ENCODE measurements around the gene BBS5.
"Not testable (repeated sequence)": the region's sequence is repeated elsewhere in the genome, so short reads cannot be mapped to it uniquely, and the experiment has no call there.

BBS5 gene

DNA sequence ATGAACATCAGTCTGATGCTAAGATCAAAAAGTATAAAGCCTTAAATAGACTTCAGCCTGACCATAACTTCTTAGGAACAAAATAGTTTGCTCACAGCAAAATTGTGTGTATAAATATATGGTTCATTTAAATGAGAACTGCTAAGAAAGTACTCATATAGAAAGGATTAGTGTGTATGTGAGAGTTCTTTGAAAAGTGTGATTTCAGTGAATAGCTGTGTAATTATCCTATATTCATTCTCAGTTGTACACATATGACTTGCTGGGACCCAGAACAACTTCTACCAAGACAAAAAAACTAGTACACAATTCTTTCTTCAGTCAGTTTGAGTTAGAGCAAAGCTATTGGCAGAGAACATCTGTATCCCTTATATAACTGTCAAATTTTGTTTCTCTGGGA, 7.2 kb downstream of the BBS5 start:
- no peak for DNase-seq (ENCODE audit: low read depth)

DNA sequence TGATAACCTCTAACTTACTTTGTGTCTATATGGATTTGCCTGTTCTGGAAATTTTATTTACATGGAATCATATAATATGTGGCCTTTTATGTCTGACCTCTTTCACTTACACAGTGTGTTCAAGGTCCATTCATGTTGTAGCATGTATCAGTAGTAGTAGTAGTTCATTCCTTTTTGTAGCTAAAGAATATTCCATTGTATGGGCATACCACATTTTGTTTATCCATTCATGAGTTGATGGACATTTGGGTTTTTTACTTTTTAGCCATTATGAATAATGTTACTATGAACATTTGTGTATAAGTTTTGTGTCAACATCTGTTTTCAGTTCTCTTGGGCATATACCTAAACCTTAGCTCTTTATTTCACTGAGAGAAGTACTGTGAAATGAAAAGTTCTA, 11.5 kb downstream of the BBS5 start:
- DNase-seq (ENCODE audit: low read depth), result no peak

DNA sequence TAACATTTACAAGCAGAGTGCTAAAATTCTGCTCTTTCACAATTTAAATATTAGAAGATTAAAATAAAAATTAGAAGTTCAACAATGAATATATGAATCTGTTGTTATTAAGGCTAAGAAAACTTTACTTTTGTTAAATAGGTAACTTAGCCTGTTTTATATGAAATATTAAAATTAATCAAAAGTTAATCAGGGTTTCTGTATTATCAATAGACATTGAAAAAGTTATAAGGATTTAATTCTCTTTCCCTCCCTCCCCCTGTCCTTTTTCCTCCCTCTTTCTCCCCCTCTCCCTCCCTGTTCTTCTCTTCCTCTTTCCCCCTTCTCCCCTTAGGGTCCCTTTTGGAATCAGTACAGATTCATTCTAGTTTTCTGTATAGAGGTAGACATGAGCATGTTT, 12.1 kb downstream of the BBS5 start:
- DNase-seq (ENCODE audit: low read depth), result no peak

DNA sequence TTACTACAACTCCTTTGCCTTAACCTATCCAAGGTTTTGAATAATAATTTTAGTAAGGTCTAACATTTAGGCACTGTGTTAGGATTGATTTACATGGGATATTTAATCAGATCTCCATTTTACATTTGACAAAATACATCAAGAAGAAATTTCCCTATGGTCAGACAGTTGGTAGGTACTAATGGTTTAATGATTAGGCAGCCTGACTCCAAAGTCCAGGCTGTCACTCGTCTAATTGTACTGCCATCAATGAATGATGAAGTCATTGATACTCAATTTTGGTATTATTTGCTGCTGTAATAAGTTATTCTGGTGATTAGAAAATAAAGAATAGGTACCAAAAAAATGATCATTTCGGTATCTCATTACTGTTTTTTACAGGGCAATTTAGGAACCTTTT, 14.1 kb downstream of the BBS5 start:
- DNase-seq (ENCODE audit: low read depth), result no peak

DNA sequence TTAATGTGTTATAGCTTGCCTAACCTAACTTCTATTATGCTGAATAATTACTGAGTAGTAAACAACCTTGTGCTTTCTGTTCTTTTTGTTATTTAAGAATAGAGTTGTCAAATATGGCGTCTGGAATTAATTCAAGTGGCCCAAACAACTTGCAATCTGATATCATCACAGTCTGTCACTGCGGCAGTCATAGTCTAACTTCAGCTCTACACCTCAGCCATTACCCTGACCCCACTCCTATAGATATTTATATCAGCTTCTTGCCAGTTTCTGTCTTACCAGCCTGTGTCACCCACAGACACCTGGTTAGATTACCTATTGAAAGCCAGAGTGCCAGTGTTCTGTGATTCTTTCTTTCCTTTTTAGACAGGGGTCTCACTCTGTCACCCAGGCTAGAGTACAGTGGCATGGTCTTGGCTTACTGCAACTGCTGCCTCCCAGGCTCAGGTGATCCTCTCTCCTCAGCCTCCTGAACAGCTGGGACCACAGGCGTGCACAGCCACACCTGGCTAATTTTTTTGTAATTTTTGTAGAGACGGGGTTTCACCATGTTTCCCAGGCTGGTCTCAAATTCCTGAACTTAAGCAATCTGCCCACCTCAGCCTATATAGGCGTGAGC, 16.1 kb downstream of the BBS5 start:
- DNase-seq (ENCODE audit: low read depth), result no peak

DNA sequence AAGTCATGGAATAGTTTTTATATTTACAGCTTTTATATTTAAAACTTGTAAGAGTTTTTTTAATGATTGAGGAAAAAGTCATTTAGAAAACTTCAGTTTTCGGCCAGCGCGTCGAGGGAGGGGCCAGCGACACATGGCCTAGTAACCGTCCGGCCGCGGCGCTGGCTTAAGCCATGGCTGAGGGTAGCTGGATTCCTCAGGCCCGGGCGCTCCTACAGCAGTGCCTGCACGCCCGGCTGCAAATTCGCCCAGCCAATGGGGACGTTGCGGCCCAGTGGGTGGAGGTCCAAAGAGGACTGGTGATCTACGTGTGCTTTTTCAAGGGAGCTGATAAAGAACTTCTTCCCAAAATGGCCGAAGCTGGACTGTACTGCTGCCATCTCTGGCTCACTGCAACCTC, 25.4 kb downstream of the BBS5 start:
- no peak for DNase-seq (ENCODE audit: low read depth)

DNA sequence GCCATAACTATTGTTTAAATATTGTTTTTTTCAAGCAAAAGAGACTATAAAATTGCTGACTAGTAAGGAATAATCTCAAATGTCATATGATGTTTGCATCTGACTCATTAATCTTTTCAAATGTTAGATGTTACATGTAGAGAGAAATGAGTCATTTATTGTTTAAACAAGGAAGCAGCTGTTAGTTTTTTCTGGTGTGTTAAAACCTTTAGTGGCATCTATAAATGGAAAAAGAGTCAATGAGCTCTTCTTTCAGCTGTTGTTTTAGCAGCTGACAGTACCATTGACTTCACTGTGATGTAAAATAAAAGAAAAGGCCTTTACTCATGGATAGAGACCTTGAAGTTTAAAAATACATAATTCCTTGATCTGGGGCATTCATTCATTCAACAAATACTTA, 28.4 kb downstream of the BBS5 start:
- DNase-seq (ENCODE audit: low read depth), result peak; percentile 88

DNA sequence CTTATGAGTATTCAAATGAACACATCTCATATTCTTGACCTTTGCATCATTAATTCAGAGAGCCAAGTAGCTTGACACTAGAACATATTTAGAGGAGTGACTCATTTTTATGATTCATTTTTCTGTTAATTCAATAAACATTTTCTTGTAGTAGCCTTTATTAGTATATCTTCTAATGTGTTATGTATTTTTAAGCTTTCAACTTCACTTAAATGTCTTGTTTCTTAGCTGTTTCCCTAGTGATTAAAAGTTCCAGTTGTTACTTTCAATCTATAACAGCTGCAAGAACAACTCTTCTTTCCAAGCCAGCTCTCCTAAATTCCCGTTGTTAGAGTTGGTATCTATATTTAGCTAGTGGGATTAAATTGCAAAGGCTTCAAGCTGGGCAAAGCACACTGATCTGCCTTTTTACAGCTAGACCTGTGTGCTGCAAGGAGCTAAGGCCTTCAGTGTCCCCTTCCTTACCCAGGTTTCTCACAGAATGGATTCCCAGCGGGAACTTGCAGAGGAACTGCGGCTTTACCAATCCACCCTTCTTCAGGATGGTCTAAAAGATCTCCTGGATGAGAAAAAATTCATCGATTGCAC, 30.1 kb downstream of the BBS5 start, which contains the start of gene KLHL41:
Gene KLHL41 (plus strand): TSS at position 405 of the 588 bp plus-strand sequence. CDS start 77 bp downstream, at position 482.
- peak; percentile 56 for DNase-seq (ENCODE audit: low read depth)

GRCh38 chr2:169509955-169510354, 30.7 kb downstream of the BBS5 start:
- no peak for DNase-seq (ENCODE audit: low read depth)

DNA sequence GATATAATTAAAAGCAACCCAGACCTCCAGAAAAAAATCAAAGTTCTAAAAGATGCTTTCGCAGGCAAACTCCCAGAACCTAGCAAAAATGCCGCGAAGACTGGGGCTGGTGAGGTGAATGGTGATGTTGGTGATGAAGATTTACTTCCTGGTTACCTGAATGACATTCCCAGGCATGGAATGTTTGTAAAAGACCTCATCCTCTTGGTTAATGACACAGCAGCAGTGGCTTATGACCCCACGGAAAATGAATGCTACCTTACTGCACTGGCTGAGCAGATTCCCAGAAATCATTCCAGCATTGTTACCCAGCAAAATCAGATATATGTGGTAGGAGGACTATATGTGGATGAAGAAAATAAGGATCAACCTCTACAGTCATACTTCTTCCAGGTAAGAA, 31.2 kb downstream of the BBS5 start:
- DNase-seq (ENCODE audit: low read depth), result no peak

- no peak for DNase-seq (ENCODE audit: low read depth)
Observed at GRCh38 chr2:169511818-169512217, 32.5 kb downstream of the BBS5 start.

DNA sequence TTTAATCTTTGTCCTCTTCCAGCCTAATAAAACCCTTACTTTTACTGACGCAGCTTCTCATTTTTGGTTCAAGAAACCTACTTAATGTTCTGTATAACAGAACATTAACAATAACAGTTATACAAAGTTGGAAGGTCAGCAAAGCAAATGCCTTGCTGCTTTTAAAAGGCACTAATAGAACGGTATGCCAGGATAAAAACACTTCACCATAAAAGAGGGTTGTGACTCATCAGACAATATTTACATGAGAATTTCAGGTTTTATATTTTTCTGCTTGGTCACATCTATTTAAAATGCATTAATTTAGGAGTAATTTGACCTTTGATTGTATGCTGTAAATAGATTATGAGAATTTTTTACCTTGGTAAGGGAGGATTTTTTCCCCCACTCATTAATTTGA, 33.2 kb downstream of the BBS5 start:
- DNase-seq (ENCODE audit: low read depth), result peak; percentile 30

- DNase-seq (ENCODE audit: low read depth), result no peak
Observed at GRCh38 chr2:169513094-169513493, 33.8 kb downstream of the BBS5 start.

GRCh38 chr2:169513926-169514325, 34.6 kb downstream of the BBS5 start:
- DNase-seq (ENCODE audit: low read depth), result no peak

DNA sequence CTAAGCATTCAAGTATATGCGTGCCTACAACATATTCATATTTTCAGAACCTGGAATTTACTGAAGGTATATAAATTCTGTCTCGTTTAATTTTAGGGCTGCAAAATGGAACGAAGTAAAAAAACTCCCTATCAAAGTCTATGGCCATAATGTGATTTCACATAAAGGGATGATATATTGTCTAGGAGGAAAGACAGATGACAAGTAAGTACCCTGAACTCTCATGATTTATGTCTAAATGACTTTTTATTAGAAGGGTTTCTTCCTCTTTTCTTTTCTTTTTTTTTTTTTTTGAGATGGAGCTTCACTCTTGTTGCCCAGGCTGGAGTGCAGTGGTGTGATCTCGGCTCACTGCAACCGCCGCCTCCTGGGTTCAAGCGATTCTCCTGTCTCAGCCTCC, 35.5 kb downstream of the BBS5 start:
- not testable (repeated sequence) for DNase-seq (ENCODE audit: low read depth)

GRCh38 chr2:169516488-169516995, 37.2 kb downstream of the BBS5 start:
- not testable (repeated sequence) for DNase-seq (ENCODE audit: low read depth)

DNA sequence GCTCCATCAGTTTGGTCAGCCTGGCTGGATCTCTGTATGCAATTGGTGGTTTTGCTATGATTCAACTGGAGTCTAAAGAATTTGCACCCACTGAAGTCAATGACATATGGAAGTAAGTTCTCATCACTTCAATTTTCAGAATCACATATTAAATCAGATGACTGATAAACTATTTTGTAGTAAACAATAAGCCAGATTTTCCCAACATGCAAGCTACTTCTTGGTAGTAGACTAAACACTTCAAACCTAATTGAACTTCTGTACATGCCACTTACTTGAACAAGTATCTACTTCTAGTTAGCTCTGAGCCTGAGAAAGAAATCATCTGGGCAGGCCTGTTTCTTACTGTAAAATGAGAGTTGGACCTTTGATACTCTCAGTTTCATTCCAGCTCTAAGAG, 41.6 kb downstream of the BBS5 start:
- no peak for DNase-seq (ENCODE audit: low read depth)

GRCh38 chr2:169523681-169524080, 44.4 kb downstream of the BBS5 start:
- no peak for DNase-seq (ENCODE audit: low read depth)

GRCh38 chr2:169525434-169525833, 46.1 kb downstream of the BBS5 start:
- no peak for DNase-seq (ENCODE audit: low read depth)

DNA sequence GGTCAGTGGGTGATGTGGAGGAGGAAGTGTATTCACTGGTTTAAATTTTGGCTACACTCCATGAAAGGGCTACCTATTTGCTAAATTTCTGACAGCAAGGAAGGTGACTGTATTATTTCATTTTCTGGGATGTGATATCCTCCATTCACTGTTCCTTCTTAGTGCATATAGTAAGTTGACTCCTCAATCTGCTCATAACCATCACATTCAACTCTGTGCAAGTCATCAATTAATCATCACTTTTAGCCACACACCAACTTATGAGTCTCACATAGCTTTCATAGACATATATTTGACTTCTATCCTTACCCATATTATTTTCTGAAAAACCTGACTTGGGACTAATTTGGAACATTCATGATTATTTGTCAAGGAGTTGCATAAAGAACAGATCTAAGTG, 47.2 kb downstream of the BBS5 start:
- DNase-seq (ENCODE audit: low read depth), result peak; percentile 69

- DNase-seq (ENCODE audit: low read depth), result peak; percentile 74
Observed at GRCh38 chr2:169528271-169528701, 49.0 kb downstream of the BBS5 start.

DNA sequence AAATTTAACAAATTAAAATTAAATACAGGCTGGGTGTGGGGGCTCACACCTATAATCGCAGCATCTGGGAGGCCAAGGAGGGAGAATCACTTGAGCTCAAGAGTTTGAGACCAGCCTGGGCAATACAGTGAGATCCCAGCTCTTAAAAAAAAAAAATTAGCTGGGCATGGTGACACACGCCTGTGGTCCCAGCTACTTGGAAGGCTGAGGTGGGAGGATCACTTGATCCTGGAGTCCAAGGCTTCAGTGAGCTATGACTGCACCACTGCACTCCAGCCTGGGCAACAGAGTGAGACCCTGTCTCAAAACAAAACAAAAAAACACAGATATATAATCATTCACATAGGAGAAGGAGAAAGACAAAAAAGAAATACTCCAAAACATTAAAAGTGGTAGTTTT, 60.2 kb downstream of the BBS5 start:
- DNase-seq (ENCODE audit: low read depth), result not testable (repeated sequence)

DNA sequence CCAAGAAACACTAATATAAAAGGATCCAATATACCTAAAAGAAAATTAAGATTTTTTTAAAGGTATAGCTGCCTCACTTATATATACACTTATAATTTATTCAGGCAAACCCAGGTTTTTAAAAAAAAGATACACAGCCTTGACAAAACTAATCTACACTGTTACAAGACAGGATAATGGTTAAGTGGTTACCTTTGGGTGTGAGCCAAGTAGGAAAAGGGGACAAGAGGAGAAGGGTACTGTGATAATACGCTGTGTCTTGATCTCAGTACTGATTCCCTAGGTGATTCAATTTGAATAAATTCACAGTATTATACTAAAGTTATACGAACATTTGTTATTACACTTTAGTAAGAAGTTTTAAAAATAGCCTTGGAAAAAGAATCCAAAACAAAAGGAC, 60.9 kb downstream of the BBS5 start:
- no peak for DNase-seq (ENCODE audit: low read depth)

DNA sequence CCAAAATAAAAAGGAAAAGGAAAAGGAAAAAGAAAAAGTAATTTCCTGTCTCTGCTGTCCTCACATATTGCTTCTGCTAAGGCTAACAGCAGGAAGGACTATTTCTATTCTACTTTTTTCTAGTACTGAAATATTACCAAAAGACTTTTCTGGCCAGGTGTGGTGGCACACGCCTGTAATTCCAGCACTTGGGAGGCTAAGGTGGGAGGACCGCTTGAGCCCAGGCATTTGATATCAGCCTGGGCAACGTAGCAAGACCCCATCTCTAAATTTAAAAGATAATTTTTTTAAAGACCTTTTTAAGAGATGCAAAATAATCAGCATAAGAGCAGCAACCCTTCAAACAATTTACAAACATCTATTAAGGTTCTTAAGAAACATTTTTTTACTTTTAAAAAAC, 63.1 kb downstream of the BBS5 start:
- no peak for DNase-seq (ENCODE audit: low read depth)
